ENCODE results near the gene SKAP1. TPM values are rescaled to one million over a fixed set of nuclear protein-coding genes. Genes with fewer than 3 reads are reported as not detected.

SKAP1 gene
- total and polyA plus RNA-seq, 4 donors: 1.4 to 4.9 (median 2.5) TPM

DNA sequence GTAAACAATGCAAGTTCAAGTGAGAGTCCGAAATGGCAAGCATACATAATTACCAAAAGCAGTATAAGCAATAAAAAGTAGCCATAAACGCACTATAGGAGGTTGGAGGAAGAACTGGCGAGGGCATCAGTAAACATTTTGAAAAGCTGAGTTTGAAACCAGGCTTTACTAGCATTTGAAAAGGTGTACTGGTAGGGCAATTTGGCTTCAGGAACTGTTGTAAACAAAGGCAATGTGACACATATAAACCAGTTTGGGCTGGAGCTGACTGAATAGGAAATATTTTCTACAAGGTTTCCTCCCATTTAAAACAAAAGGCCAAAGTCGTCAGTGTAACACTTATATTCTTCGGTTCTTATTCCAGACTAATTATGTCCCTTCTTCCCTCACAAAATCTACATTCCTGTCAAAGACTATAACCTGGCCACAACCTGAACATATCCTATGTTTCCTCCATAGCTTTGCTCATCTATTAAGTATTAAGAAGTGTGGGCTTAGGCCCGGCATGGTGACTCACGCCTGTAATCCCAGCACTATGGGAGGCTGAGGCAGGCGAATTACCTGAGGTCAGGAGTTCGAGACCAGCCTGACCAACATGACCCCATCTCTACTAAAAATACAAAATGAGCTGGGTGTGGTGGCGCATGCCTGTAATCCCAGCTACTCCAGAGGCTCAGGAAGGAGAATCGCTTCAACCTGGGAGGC, 336.5 kb downstream of the SKAP1 start:
- no peaks in the 10 kb centered on the region for H3K9me3 ChIP-seq (ENCODE audit: control insufficient read depth in 4 of 4, insufficient read depth in 3 of 4, low read length in 3 of 4)
- ATAC-seq (ENCODE audit: insufficient read depth, low FRiP score): no peak
- no peak overlapping the region for H3K4me3 ChIP-seq
- no peak overlapping the region for H3K9ac ChIP-seq (ENCODE audit: insufficient read depth in 1 of 2, low read length in 2 of 2)
- H3K4me1 ChIP-seq (ENCODE audit: control insufficient read depth in 5 of 5, insufficient read depth in 5 of 5, low read length in 5 of 5): no peaks in the 10 kb centered on the region
- WGBS, 2 donors: 90 to 92% methylated on average over 11 of the region's 11 CpGs
- TF ChIP-seq, protein P1, sequence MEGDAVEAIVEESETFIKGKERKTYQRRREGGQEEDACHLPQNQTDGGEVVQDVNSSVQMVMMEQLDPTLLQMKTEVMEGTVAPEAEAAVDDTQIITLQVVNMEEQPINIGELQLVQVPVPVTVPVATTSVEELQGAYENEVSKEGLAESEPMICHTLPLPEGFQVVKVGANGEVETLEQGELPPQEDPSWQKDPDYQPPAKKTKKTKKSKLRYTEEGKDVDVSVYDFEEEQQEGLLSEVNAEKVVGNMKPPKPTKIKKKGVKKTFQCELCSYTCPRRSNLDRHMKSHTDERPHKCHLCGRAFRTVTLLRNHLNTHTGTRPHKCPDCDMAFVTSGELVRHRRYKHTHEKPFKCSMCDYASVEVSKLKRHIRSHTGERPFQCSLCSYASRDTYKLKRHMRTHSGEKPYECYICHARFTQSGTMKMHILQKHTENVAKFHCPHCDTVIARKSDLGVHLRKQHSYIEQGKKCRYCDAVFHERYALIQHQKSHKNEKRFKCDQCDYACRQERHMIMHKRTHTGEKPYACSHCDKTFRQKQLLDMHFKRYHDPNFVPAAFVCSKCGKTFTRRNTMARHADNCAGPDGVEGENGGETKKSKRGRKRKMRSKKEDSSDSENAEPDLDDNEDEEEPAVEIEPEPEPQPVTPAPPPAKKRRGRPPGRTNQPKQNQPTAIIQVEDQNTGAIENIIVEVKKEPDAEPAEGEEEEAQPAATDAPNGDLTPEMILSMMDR (IDR thresholded peaks at IDR 0.05; ENCODE audit: control extremely low read depth, extremely low read depth): no peak
- DNase-seq: no peak
- H3K36me3 ChIP-seq (ENCODE audit: control insufficient read depth in 4 of 4, insufficient read depth in 4 of 4, low read length in 4 of 4): peaks cover 1 to 4% (median 2%) of the 10 kb centered on the region in 4 donors
- no peak overlapping the region for H3K27ac ChIP-seq (ENCODE audit: low read depth in 1 of 2, low read length in 1 of 2)
- no peaks in the 10 kb centered on the region for H3K27me3 ChIP-seq (ENCODE audit: control insufficient read depth in 3 of 3, insufficient read depth in 3 of 3, low read length in 2 of 3)

DNA sequence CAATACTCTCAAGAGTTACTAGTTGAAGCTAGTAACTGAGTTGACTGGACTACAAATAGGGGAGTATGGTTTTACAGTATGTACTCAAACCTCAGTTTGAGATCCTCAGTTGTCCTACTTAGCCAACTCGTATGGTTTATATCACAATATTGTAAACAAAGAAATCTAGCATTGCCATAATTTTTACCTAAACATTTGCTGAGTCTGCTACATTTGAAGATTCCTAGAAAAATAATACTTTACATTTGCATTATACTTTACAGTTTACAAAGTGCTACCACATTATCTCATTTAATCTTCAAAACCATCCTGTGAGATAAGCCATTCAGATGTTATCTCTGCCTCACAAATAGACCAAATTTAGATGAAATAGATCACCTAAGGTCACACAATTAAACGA, 345.1 kb downstream of the SKAP1 start:
- no peak overlapping the region for H3K27ac ChIP-seq (ENCODE audit: low read depth in 1 of 2, low read length in 1 of 2)
- H3K36me3 ChIP-seq (ENCODE audit: control insufficient read depth in 4 of 4, insufficient read depth in 4 of 4, low read length in 4 of 4): no peaks in the 10 kb centered on the region
- no peaks in the 10 kb centered on the region for H3K9me3 ChIP-seq (ENCODE audit: control insufficient read depth in 4 of 4, insufficient read depth in 3 of 4, low read length in 3 of 4)
- DNase-seq (no peak), ATAC-seq (ENCODE audit: insufficient read depth, low FRiP score) (no peak)
- TF ChIP-seq, protein P1 (IDR thresholded peaks at IDR 0.05; ENCODE audit: control extremely low read depth, extremely low read depth): no peak
- H3K4me1 ChIP-seq (ENCODE audit: control insufficient read depth in 5 of 5, insufficient read depth in 5 of 5, low read length in 5 of 5): peaks cover 0 to 18% (median 3%) of the 10 kb centered on the region in 5 donors
- WGBS, 2 donors: 50 to 64% methylated on average over 2 of the region's 2 CpGs
- H3K9ac ChIP-seq (ENCODE audit: insufficient read depth in 1 of 2, low read length in 2 of 2): peak overlapping the region in 1 of 2 donors; percentile 34
- no peak overlapping the region for H3K4me3 ChIP-seq
- no peaks in the 10 kb centered on the region for H3K27me3 ChIP-seq (ENCODE audit: control insufficient read depth in 3 of 3, insufficient read depth in 3 of 3, low read length in 2 of 3)

Small RNAs within 50 kb of the gene (small RNA-seq; reads per million reads assigned to genes)
- gene MIR1203 (ENCODE audit: low replicate concordance): not detected
- gene RF00012 (ENCODE audit: low replicate concordance): not detected
- not detected for gene RF00019 (ENCODE audit: low replicate concordance)
- gene RNU6-1152P (ENCODE audit: low replicate concordance): not detected
- not detected for gene RNU6-1201P (ENCODE audit: low replicate concordance)

Other genes starting within 250 kb of the SKAP1 start
- not detected for gene HOXB1, start 100.8 kb upstream of the SKAP1 start, total RNA-seq
- not detected for gene HOXB1, start 100.8 kb upstream of the SKAP1 start, polyA plus RNA-seq
- 10 to 100 TPM in 1 of 2 donors, 1 to 10 TPM in 1; 6.7 to 13.9 TPM for gene HOXB2, start 114.9 kb upstream of the SKAP1 start, total RNA-seq
- gene HOXB2, start 114.9 kb upstream of the SKAP1 start, polyA plus RNA-seq: 1 to 10 TPM; 4.1 to 7.8 TPM
- 1 to 10 TPM; 3.5 to 6.7 TPM for gene HOXB4, start 148.1 kb upstream of the SKAP1 start, total RNA-seq
- gene HOXB4, start 148.1 kb upstream of the SKAP1 start, polyA plus RNA-seq: 1 to 10 TPM; 1.4 to 1.7 TPM
- 10 to 100 TPM in 1 of 2 donors, 1 to 10 TPM in 1; 8.6 to 21.1 TPM for gene HOXB3, start 160.0 kb upstream of the SKAP1 start, total RNA-seq
- gene HOXB3, start 160.0 kb upstream of the SKAP1 start, polyA plus RNA-seq: 1 to 10 TPM; 1.9 to 4.9 TPM
- gene HOXB5, start 163.6 kb upstream of the SKAP1 start, total RNA-seq: 1 to 10 TPM; 2.6 to 2.9 TPM
- gene HOXB5, start 163.6 kb upstream of the SKAP1 start, polyA plus RNA-seq: 1 to 10 TPM; 1.8 TPM
- gene HOXB6, start 174.8 kb upstream of the SKAP1 start, total RNA-seq: 1 to 10 TPM; 6.1 to 7.5 TPM
- gene HOXB6, start 174.8 kb upstream of the SKAP1 start, polyA plus RNA-seq: 1 to 10 TPM; 5.3 to 5.4 TPM
- gene HOXB7, start 180.8 kb upstream of the SKAP1 start, total RNA-seq: 1 to 10 TPM in 1 of 2 donors, under 1 TPM in 1; 0.43 to 3.3 TPM
- 1 to 10 TPM; 1.2 to 3.3 TPM for gene HOXB7, start 180.8 kb upstream of the SKAP1 start, polyA plus RNA-seq
- under 1 TPM in 1 of 2 donors, not detected in 1; 0.31 TPM for gene HOXB8, start 185.1 kb upstream of the SKAP1 start, total RNA-seq
- gene HOXB8, start 185.1 kb upstream of the SKAP1 start, polyA plus RNA-seq: under 1 TPM; 0.08 to 0.10 TPM
- gene HOXB9, start 196.1 kb upstream of the SKAP1 start, total RNA-seq: under 1 TPM in 1 of 2 donors, not detected in 1; 0.18 TPM
- not detected for gene HOXB9, start 196.1 kb upstream of the SKAP1 start, polyA plus RNA-seq